Activated T-cell treated with anti-CD3 and anti-CD28 coated beads, Interleukin-2, amount 50 U/mL, for 1 hour (primary cell): ENCODE measurements around the gene HOXA5.

ENCODE experiments used
- DNase-seq: peaks from one replicate; pipeline ENCODE4 v3.0.0-alpha.2; 2020

HOXA5 gene

DNA sequence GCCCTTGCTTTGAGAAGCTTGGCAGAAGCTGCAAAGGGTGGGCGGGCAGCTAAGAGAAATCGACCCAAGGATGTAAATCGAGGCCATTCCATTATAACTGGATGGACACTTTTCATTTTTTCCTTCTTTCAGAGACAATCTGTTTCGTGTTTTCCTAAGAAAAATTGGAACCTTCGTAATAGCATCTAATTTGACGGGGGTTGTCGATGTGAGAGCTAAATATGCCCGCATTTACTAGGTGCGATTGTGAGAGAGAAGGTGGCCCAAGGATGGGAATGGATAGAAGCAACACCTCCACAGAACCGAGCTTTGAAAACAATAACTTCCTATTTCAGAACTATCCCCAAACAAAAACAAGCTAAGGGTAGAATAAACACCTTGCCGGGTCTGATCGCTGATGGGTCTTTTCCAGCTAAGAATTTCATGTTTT lies 12.1 kb downstream of the HOXA5 start:
- DNase-seq = no peak

DNA sequence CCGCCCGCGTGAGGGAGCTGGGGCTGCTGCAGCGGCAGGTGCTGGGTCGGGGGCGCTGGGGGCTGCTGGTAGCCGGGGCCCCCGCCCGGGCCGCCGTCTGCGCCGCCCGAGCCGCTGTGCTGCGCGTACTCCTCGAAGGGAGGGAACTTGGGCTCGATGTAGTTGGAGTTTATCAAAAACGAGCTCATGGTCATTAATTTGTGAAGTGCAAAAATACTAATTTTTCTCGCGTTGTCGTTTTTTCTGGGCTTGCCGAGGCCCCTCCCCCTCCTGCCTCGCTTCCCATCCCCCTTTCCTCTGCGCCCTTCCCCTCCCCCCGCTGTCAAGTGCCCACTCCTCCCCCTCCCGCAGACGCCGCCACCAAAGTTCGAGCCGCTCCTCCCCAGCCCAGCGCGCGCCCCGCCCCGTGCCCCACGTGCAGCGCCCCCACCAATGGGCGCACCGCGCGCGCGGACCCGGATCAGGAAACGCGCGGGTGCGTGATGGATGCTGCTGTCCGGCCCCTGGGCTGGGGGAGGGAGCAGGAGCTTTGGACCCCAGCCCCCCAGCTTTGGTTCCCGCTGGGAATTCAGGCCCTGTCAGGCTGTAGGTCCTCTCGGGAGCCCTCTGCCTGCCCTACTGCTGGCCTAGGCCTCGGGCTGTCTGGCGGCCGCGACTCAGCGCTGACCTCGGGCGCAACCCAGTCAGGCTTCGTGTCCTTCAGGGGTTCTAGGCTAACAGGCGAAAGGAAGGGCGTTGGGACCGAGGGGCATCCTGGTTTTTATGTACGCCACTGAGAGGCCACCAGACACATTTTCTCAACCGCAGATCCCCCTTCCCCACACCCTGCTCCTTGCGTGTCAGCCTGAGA lies 12.7 kb downstream of the HOXA5 start, which contains the start of gene HOXA4:
Gene HOXA4 (minus strand): TSS at position 218 of the 850 bp plus-strand sequence. CDS start 24 bp downstream, at position 194.
- DNase-seq = peak; percentile 76

DNA sequence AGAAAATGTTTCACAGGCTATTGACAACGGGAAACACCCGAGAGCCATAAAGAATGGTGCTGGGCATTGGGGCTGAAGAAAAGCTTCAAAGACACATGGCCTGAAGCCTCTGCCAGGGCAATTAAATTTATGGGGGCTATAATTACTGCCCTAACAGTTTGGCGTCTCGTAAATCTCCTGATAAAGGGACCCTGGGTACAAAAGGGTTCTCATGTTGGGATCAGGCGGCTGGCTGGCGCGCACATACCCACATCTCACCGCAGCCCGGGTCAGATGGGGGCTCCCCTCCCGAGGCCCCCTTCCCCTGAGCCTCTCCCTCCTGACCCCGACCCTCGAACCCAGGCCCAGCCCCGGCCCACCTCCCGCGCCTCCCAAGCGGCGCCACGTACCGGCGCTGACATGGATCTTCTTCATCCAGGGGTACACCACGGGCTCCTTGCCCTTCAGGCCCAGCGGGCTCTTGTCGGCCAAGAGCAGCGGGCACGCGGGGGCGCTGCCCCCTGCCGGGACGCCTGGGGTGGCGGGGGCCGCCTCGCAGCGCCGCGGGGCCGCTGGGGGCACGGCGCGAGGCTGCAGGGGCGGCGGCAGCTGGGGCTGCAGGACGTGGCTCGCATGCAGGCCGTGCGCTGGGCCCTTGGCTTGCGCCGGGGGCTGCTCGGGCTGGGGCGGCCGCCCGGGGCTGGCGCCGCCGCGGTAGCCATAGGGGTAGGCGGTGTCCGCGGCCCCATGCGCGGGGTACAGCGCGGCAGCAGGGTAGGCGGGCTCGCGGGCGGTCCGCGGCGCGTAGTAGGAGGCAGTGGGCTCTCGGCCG lies 13.5 kb downstream of the HOXA5 start:
- DNase-seq = peak; percentile 36

DNA sequence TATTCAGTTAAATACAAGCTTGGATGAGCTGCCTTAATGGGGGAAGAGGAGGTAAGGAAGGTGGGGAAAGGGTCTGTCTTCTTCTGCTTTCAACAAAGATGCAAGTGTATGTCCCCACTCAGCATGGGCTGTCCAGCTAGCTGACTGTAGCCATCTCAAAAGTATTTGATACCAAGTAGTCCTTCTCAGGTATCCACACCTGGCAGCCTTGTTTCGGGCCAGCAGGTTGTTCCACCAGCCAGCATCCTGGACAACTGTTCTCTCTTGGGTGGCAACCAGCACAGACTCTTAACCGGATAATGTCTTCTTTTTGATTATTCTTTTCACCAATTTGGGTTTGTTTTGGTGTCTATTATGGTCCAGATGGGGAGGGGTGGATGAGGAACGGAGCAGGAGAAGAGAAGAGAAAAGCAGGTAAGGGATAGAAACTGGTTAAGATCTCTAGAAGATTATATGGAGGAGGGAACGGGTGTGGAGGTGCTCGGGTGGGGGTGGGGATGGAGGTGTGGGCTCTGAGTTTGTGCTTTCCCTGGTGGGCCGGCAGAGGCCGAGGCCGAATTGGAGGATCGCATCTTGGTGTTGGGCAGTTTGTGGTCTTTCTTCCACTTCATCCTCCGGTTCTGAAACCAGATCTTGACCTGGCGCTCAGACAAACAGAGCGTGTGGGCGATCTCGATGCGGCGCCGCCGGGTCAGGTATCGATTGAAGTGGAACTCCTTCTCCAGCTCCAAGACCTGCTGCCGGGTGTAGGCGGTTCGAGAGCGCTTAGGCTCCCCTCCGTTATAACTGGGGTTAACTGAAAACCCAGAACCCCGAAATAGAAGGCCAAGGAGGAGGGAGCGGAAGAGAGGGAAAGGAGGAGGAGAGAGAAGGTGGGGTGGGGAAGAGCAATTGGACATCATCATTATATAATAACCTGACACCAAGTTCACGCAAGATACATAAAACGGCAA lies 14.4 kb downstream of the HOXA5 start:
- no peak for DNase-seq

DNA sequence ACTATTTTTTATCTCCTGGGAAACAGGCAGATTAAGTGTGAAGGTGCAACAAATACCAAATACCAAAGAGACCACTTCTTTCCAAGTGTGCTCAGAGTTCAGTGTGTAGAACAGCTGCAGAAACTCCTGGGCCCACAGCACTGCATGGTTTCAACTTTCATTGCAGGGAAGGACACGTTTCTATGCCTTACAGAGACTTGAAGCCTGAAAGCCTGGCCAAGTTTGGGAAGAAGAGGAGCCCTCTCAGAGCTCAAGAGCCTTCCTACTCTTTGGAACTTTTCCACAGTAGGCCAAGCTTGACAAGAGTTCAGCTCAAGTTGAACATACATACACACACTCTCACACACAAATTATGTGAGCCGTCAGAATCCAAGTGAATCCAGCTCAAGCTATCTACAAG lies 15.4 kb downstream of the HOXA5 start:
- DNase-seq = no peak

DNA sequence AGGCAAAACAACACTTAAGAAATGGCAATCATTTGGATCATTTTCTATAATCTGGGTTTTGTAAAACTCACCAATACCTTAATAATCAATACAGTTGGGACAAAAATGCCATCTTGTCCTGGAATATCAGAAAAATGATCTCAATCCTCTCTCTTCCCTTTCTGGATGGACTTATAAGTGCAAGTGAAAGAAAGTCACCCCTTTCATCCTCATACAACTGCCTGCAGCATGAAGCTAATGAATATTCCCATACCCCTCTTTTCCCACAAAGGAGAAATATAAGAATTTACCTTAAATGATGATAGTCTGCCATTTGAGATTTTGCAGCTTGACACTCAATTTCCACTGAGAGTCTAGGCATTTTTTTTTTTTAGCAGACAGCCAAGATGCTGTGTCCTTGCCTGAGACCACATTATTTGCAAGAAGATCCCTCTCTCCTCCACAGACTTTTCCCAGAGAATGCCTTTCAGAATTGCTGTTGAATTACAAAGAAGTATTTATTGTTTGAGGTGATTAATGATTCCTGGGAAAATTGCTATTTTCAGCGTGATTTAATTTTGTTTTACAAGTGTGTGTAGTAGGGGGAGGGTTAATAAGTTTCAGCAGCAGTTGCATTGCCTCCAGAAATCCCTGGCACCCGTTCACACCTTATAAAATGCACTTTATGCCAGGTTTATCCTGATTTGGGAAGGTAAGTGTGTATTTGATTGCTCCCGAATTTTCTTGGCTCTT lies 16.7 kb downstream of the HOXA5 start:
- no peak for DNase-seq

DNA sequence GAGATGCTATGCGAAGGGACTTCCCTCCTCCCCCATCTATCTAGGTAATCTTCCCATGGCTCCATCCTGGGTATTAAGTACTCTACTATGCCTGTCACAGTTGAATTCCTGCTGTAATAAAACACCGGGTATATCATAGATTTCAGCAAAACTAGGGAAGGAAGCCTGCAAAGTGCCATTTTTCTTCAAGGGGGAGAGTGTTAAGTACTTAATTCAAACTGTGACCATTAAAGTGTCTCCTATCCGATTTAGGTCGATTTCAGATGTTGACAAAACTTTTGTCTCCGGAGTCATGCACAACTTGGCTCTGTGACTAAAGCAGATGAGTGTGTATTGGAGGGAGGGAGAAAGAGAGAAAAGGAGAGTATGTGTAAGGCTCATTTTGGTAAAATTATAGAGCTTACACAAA lies 17.5 kb downstream of the HOXA5 start:
- no peak for DNase-seq

DNA sequence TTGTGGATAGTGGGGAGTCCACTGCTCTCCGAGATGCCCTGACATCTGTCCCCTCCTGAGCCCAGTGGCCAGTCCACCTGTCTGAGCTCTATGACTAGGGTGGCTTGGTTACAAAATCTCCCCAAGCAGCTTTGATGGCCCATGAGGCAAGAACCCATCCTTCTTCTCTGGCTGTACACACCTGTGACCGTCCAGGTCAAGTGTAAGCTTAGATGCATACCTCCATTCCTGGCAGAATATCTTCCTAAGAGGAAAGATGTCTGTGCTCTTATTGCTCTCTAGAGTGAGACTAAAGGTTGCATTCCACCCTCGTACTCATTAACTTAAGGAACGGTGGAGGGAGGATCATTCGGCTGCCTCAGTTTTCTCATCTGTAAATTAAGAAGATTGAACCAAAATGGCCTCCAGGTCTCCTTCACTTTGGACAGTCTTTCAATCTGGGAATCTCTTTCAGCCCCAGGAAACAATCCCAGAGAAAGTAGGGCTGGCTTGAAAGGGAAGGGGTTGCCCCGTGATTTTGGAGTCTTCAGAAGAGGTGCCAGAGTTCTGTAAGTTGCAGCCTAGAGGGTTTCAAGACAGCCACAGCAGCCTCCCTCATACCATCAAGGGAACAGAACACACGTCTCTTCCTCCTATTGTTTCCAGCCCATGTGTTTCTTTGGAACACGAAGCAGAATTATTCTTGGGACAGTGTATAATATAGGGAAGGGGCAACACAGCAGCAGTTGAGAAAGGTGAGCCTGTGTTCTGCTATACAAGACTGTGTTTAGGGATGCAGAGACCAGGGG lies 18.4 kb downstream of the HOXA5 start:
- no peak for DNase-seq

DNA sequence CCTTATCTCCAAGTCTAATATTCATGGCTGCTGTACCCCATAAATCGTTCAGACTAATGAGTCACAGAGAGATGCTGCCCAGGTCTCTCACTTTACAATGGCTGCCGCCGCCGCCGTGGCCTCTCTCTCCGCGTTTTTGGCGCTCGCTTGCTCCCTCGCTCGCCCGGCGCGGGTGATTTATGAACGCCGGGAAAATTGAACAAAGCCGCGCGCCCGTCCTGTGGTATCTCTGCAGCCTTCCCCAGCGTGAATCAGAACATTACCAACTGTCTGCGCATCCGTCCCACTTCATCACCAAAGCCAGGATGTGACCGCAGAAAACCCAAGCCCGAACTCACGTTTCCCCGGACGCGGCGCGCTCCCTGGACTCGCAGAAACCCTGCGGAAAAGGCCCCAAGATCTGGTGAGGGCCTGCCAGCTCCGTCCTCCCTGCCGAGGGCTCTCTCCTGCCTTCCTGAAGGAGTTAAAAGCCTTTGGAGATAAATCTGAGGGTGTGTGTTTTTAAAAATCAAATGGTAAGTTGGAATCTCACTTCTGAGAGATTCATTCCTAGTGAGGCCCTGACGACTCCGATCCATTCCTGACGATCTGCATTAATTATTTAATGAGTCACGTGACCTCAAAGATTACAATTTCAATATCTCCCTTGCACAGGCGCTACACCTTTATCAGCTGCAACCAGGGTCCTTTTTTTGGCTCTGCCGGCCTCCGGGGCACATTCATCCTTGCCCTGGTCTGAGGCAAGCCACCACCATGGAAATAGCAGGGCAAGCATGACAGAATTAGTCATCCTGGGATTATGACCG lies 19.2 kb downstream of the HOXA5 start:
- no peak for DNase-seq

DNA sequence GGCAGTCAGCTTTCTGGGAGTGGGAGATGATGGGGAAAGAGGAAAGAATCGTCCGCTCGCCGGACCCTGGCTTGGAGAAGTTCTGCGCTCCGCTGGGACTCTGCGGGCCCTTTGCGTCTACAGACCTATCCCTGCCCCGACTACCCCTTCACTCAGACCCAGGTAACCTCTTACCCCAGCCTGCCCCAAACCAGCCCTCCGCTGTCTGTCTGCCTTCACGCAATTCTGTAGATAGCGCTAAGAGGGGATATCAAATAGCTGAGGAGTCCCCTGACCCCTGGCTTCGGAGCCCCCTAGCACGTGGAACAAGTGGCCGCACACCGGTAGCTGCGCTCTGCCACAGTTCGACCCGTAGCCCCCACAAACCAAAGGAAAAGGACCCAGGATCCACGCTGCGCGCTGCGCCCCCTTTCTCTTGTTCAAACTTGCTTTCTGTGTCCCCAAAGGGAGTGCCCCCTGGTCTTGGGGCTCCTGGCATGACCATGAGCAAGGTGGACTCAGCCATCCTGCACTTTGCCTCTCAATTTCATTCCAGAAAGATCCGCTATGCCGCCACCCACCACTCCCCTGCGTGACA lies 19.9 kb downstream of the HOXA5 start:
- DNase-seq = no peak

DNA sequence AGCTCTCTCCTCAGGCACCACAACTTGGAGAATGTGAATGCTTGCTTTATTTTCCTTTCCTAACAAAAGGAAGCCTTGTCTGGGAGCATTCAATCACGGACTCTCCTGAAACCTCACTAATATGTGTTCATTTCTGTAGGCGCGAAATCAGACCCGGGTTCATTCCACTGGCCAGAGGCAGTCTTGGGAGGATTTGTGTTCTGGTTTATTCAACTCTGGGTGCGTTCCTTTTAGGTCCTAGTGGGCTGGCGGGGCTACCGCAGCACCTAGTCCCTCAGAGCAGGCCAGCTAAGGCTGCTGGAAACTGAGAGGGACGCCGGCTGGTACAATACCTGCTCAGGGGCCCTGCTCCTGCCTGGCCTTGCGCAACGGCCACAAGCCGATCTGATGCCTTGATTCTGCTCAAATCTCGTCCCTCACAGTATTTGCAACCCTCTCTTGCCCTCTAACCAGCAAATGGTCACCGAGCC lies 20.4 kb downstream of the HOXA5 start:
- no peak for DNase-seq

DNA sequence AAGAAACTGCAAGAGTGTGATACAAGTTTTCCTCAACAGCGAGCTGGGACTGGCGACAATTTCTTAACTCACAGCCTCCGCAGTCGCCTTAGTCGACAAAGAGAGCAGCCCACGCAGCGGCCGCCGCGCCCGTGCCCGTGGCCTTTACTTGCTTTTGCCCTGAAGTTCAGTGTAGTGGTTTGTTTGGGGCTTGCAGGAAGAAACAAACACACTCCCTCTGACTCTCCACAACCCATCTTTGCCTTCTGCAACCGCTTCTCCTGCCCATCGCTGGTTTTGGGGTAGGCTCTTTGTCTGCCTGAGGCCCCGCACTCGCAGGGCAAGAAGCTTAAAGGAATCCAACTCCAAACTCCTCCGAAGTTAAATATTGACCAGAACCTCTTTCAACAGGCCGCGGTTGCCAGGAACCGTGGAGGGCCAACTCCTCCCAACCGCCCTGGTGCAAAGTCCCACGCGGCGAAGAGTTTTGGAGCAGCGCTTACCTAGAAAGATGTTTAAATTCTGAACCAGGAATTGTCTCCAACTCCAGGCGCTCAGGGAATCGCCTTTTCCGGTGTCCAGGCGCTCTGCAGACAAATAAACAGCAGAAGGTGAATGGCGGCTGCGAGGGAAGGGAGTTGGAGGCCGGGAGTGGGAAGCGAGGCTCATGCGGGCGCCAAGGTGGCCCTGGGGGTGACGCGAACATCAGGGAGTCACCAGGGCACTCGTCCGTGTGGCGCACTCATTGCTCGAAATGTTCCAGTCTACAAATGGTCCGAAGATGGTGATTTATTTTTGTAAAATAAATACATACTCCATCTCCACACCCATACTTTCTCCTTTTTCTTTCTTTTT lies 21.2 kb downstream of the HOXA5 start:
- DNase-seq = no peak

DNA sequence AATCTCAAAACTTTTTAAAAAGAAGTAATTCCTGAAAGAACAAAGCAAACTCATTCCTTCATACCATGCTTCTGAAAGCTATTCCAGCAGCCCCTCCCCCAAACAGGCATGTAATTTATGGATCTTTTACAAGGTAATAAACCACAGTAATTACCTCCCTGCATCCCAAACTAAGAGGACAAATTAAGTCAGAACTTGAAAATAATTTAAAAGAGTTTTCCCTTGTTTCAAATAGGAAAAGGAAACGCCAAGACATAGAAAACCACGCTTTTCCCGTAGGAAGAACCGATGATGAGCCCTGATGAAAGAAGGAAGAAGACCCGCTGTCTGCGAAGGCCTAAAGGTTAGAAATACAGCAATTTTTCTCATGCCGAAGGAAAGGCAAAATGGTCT lies 21.8 kb downstream of the HOXA5 start:
- no peak for DNase-seq

DNA sequence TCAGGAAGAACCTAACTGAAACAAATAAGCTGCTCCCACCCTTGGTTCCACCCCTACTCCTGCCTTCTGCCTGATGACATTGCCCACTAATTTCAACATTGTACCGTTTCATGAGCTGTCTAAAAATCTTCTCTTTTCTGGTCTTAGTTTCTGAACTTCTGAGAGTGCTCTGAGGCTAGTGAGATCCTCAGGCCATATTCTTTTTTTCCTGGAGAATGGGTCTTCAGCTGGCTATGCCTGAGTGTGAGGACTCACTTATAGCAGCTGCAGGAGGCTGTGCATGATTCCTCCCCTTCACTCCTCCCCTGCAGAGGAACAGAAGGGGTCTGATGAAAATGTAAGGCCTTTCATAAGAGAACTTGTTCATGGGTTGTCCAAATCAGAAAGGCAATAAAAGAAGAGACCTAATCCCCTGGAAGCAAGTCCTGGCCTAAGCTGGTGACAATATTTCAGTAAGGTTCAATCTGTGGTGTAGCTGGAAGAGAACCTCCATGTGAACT lies 24.0 kb downstream of the HOXA5 start:
- DNase-seq = no peak

DNA sequence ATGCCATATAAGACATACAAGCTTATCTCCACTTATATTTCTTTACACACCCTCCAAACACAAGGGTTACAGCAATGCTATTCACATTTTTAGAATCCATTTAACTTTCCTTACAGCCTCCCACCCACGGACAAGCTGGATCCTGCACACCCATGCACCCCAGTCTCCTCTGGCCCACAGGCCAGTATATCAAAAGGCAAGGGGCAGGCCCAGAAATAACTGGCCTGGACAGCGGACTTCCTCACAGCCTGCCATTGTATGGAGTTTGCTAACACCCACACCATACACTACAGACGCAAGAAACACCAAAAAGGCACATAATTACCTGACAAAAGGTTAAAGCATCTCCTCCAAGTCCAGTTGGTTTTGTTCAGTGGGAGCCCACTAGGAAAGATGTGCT lies 24.9 kb downstream of the HOXA5 start:
- DNase-seq = no peak

DNA sequence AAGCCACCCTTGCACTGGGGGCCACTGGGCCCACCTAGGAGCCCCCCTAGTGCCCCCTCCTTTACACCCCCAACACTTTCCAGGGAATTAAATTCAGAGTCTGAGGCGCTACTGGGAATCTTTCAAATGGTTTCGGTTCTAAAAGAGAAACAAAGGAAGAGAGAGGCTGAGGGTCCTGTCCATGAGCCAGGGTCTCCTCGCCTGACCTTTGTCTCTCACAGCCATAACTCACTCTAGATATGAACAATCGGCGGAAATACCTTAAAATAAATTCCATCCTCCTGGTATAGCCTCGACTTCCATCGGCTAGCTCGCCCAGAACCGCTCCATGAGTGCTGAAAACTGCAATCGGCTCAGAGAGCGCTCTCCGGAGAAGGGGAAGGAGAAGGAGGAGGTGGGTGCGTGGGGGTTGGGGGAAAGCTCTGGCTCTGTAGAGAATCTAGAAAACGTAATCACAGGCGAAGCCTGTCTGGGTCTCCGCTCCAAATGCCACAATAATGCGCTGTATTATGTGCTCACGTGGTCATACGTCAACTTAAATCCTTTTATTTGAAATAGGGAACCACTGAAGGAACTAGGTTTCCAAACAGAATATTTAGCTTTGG lies 25.5 kb downstream of the HOXA5 start:
- no peak for DNase-seq

DNA sequence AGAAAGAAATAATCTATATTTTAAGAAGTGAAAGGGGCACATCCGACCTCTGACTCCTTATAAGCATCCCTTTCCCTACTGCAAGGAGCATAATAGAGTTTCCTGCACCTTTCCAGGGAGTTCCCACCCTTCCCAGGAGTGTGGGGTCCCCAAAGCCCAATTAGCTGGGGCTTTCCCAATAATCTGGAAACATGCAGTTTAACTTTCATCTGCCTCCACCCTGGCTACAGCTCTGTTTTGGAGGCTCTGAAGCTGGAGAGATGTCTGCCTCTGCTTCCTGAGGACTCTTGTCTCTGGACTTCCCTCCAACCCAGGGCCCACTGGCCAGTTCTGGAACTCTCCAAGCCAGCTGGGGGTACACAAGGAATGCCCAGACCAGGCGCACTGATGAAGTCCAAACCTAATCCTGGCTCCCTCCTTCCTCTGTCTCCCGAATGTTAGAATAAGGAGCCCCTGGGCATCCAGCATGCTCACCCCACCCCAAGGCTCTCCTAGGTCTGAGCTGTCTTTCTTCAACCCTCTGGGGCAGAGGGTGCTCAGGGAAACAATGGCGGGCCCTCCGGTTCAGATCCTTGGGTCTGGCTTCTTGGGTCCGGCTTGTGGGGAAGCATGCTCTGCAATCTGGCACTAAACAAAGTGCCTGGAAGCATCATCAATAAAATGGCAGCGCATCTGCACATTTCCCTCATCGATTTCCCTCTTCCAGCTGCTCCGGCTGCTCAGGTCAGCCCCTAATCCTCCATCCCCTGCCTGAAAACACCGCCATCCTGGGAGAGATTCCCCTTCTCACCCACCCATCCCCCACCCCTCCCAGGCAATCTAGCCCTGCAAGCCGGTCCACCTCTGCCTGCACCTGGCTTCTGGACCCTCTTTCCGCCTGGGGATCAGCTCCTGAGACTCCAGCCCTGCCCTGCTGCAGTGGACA lies 26.3 kb downstream of the HOXA5 start:
- DNase-seq = no peak
